GM15510 (cell line): ENCODE results near the gene ADAM10.

ENCODE experiments used
- POLR2A ChIP-seq: IDR thresholded peaks from 3 replicates; pipeline ENCODE4 v1.6.1; 2011; ENCODE audit warnings: borderline replicate concordance; ENCODE audit not compliant: insufficient read length; ENCODE audit errors: extremely low read depth

Gene ADAM10

DNA sequence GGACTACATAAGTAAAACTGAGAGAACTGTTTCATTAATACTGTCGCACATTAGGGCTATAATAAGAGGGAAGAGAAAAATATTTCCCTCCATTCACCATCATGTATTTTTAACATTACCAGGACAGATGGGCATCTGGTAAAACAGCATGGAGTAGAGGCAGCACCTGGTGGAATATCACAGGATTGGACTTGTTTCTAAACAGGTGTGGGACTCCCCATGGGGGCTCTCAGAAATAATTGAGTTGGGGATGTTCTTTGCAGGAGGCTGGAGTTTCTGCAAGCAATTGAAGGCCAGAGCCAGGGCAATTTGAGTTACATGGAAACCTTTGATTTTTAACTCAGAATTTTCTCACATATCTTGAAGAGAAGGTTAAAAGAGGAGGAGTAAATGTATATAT is 13.2 kb upstream of the ADAM10 start:
- no peak for TF ChIP-seq POLR2A

DNA sequence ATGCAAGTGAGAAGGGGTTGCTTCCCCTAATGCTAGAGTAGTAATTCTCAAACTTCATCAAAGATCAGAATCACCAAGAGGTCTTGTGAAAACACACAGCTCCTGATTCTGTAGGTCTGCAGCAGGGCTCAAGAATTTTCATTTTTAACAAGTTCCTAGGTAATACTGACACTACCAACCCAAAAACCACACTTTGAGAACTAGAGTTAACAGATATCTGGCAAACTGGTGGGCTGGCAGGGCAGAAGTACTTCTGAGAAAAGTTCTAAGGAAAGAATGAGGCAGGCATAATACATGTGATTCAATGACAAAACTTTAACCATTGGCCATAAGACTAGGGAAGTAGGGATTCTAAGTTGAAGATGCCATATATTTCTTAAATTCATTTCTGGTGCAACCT is 12.8 kb upstream of the ADAM10 start:
- no peak for TF ChIP-seq POLR2A

DNA sequence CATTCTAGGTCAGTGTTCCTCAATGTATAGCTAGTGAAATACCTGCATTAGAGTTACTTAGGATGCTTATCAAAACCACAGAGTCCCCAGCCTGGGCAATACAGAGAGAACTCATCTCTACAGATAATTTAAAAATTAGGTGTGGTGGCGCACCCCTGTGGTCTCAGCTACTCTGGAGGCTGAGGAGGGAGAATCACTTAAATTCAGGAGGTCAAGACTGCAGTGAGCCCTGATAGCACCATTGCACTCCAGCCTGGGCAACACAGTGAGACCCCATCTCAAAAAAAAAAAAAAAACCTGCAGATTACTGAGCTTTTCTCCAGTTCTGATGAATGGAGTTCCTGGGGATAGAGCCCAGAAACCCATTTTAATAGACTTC is 11.5 kb upstream of the ADAM10 start:
- TF ChIP-seq POLR2A = no peak

DNA sequence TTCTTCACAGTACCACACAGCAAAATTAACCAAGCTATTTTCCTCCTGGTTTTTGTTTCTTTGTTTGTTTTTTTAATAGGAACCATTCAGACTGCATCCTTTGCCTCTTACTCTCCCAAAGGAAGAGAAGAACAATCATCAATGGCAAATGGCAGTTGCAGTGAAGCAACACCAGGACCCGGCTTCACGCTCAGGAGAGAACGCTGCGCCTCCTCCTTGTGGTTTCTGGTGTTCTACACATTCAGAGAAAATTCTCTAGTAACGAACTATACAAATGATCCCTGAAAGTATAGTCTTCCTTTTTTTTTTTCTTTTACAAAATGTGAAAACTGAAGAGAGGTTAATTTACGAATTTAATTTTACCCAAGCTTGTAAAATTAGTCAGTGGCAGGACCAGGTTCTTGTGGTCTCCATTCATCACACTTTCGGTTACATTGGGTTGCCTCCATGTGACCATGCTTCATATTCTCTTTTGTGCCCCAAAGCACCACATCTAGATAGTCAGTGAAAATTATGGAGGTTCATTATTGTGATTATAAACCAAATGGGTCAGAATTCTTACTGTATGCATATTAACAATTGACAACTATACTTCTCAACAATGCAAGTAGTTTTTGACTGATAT is 11.0 kb upstream of the ADAM10 start:
- no peak for TF ChIP-seq POLR2A

DNA sequence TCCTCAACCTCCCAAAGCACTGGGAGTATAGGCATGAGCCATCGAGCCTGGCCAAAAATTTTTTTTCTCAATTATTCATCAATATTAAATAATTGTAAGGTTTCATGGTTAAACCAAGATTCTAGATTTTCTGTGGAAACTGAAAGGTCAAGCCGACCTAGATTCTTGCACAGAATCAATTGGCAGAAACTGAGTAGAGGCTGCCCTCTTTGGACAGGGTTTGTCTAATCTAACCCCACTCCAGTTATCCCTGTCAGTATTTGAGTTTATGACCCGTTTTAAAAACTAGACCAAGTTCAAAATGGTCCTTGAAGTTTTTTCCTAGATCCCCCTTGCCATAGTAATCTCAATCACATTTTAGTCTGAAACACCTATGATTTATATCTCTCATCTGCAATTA is 8.6 kb upstream of the ADAM10 start:
- no peak for TF ChIP-seq POLR2A

DNA sequence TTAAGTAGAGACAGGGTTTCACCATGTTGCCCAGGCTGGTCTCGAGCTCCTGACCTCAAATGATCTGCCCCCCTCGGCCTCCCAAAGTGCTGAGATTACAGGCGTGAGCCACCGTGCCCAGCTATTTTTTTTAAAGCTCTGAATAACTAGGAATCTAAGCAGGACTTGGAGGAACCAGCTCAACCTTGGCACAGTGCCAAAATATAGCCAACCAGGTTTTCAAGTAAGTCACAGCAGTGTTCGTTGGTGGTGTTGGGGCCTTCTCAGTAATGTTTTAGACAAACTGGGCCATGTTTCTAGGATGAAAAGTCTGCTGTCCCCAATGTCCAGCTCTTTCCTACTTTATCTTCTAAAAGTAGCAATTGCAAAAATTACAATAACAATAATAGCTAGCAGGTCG is 6.4 kb upstream of the ADAM10 start:
- TF ChIP-seq POLR2A = no peak

DNA sequence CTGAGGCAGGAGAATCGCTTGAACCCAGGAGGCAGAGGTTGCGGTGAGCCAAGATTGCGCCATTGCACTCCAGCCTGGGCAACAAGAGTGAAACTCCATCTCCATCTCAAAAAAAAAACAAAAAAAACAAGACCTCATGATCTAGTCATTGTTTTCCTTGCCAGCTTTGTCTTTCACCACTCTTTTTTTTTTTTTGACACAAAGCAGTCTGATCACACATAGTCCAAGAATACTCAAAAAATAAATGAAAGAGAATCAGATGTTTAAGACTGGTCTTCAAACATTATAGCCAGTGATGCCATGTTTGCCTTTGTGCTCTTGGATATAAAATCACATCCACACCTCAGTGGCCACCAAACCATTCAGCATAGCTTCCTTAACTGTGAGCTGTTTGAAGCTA is 5.8 kb upstream of the ADAM10 start:
- TF ChIP-seq POLR2A = no peak

DNA sequence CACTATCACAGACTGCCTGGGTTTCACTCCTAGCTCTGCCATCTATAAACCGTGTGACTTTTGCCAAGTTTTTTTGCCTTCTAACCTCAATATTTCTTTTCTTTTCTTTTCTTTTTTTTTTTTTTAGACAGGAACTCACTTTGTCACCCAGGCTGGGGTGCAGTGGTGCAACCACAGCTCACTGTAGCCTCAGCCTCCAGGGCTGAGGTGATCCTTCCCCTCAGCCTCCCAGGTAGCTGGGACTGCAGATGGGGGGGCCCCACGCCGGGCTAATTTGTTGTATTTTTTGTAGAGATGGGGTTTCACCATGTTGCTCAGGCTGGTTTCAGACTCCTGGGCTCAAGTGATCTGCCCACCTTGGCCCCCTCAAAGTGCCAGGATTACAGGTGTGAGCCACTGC is 3.2 kb upstream of the ADAM10 start:
- no peak for TF ChIP-seq POLR2A

DNA sequence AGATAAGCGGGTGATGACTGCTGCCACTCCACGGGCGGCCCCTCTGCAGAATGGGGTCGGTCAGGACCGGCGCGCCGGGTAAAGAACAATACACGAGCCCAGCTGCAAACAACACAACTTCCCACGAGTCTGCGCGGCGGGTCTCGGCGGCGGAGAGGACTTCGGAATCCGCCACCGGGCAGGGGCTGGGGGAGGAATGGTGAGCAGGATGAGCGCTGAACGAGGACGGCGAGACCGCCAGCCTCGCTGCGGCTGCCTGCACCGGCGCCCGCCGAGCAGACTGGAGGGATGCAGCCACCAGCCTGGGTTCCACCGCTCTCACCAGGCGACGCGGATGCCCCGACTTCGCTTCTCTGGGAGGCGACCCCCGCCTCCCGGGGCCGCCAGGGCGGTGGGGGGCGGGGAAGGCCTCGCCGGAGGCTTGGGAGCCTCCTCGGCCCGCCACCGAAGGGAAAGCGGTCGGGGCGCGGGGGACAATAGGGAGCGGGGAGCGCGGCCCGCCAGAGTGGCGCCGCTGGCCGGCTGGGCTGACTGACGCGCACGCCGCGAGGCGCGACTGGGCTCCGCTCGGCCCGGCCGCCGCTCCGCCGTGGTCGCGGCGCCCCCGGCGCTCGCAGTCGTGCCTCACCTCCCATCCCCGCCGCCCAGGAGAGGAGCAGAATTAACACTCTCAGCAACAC is 515 bp downstream of the ADAM10 start:
- no peak for TF ChIP-seq POLR2A

DNA sequence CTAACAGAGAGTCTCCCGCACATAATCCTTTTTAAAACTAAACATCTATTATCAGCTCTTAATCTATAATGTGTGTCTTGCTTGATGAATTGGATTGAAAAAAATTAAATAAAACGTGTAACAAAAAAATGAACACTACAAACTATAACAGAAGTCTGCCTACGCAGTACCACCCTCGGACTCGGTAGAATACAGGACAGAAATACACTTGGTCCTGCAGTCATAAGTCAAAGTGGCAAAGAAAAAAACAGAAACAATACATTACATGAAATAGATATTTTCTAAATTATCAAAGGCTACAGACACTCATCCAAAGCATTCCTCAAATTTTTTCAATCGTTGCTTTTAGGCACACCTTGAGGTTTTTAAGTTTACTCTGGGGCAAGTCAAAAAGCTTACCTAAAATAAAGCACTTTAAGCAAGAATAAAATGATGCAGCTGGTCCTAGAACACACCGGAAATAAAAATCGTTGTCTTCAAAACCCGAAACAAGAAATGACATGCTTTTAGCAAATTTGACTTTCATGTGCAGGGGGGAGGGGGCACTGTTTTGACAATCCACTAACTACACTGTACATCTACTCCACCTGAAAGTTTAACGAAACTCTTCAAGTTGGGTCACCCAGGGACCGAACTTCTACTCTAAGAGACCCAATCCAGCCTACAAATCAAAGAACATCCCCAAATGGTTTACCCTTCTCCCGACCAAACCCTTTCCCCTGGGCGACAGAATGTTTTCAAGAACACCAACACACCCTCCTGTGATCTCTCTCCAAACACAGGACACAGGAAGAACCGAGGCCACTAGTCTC is 1.3 kb downstream of the ADAM10 start:
- no peak for TF ChIP-seq POLR2A

DNA sequence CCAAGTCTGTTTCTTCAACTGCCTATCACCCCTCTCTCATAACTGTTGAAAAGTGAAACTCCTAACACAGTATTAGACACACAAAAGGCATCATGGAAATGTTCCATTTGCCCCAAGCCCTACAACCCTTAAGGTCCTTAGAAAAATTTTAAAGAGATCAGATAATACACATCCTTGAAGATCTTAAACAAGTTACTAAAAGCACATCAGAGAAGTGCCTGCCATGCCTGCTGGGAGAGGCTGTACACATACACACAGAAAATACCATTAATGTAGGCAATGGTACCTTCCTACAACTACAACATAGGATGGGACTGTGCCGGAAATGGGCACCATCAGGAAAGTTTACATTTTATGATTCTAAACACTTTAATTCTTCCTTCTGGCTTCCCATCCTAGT is 3.3 kb downstream of the ADAM10 start:
- TF ChIP-seq POLR2A = no peak

DNA sequence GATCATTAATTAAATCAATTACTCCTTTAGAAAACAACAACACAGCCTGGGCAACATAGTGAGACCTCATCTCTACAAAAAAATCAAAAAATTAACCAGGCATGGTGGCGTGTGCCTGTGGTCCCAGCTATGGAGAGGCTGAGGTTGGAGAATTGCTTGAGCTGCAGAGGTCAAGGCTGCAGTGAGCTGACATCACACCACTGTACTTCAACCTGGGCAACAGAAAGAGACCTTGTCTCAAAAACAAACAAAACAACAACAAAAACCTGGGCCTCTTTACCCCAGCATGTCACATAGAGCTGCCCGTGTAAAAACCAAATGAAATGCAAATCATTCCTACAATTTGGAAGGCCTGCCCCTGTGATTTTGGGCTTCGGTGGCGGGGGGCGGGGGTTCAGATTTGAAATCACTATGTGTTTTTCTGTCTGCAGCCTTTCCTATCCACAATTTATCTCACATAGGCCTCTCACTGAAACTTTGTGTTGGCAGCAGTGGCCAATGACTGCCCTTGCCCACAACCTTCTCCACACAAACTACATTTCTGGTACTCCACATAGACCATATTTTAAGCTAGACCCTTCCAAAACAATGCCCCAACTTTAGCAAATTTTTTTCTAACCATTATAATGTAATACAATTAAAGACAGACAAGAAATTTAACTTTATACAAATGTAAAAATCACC is 6.5 kb downstream of the ADAM10 start:
- no peak for TF ChIP-seq POLR2A

DNA sequence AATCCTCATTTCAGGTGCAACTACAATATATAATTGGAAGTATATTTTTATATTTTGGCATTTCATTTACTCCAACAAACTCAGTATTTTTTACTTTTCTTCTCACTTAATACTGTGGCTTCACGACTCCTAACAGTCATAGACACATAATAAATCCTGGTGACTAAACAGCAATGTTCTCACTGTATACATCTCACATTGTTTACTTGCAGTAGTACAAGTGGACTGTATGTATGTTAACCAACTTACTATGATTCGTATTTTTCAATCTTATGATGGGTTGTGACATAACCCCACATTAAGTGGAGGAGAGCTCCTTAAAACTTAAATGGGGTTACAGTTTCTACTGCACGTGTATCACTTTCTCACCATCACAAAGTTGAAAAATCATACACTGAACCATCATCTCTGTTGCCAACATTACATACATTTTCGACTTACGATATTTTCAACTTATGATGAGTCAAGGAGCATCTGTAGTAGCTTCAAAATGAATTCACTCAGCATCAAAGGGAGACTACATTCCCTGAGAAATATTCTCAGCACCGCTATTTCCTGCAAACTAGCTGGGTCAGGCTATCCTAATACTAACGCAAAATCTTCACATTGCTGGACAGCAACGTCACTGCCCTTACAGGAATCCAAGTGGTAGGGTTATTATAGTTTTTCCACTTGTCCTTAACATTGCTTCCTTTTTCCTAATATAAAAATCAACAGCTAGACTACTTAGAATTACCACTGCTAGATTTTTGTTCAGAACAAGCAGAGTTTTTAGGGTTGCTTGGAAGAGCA is 7.3 kb downstream of the ADAM10 start:
- no peak for TF ChIP-seq POLR2A

DNA sequence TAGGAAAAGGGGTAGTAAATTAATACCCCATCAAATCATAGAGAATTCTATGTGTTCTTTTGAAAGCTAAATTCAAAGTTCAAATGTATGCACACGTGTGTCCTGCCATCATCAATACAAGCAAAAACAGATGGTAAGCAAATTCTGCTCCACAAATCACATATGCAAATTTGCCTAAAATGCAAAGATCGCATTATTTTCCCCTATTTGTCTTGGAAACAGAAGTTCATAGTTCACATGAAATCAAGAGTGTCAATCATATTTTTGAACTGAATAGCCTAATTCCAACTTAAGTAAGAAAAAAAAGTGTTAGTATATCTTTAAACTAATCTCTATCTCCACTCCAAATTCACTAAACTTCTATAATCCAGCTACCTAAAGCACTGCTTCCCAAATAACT is 8.5 kb downstream of the ADAM10 start:
- TF ChIP-seq POLR2A = no peak
